NCI-H2171 treated with DMSO at 0.1 percent for 48 hours (cell line): Measurements from ENCODE around the gene HBEGF.
A peak's percentile ranks its signal among the peaks of the same experiment; 100 is the strongest.

ENCODE experiments used
- DNase-seq: peaks from one replicate; lab custom pipeline; 2025; lab: John Stamatoyannopoulos, UW

The HBEGF gene

GRCh38 chr5:140302786-140303639, 43.4 kb downstream of the HBEGF start, which contains the start of gene PFDN1:
TSS of gene PFDN1 (minus strand) at chr5:140303101. CDS start at chr5:140303073, 28 bp downstream.
- DNase-seq, result peak; percentile 89

GRCh38 chr5:140301136-140301535, 45.3 kb downstream of the HBEGF start:
- DNase-seq, result no peak

GRCh38 chr5:140299056-140299455, 47.3 kb downstream of the HBEGF start:
- DNase-seq, result no peak

GRCh38 chr5:140298183-140298601, 48.2 kb downstream of the HBEGF start:
- DNase-seq, result no peak

- DNase-seq, result no peak
Measured at GRCh38 chr5:140297283-140297682, 49.1 kb downstream of the HBEGF start.

- DNase-seq, result no peak
Measured at GRCh38 chr5:140296289-140296688, 50.1 kb downstream of the HBEGF start.

- peak; percentile 0 for DNase-seq
Measured at GRCh38 chr5:140295414-140295813, 51.0 kb downstream of the HBEGF start.

- no peak for DNase-seq
Measured at GRCh38 chr5:140294753-140295152, 51.6 kb downstream of the HBEGF start.

GRCh38 chr5:140293849-140294100, 52.6 kb downstream of the HBEGF start:
- DNase-seq, result no peak

GRCh38 chr5:140293091-140293848, 53.1 kb downstream of the HBEGF start:
- no peak for DNase-seq

- no peak for DNase-seq
Measured at GRCh38 chr5:140292212-140293036, 54.0 kb downstream of the HBEGF start.

- DNase-seq, result no peak
Measured at GRCh38 chr5:140287801-140288521, 58.4 kb downstream of the HBEGF start.

- DNase-seq, result no peak
Measured at GRCh38 chr5:140286424-140286823, 60.0 kb downstream of the HBEGF start.

GRCh38 chr5:140284013-140284412, 62.4 kb downstream of the HBEGF start:
- no peak for DNase-seq
